ENCODE measurements around the gene IP6K1. TPM values are rescaled to one million over a fixed set of nuclear protein-coding genes. Genes with fewer than 3 reads are reported as not detected.

IP6K1 gene
- total and polyA plus RNA-seq, 2 experiments from 2014 or later = 10.7 to 35.5 TPM

- H3K27me3 ChIP-seq (ENCODE audit: insufficient read depth) = peaks cover 8% of the 10 kb centered on the region
- H3K9me2 ChIP-seq (ENCODE audit: insufficient read depth) = no peaks in the 10 kb centered on the region
- H2AFZ ChIP-seq = no peak overlapping the region
- Mint-ChIP-seq H3K27ac (no peak overlapping the region; the same call in 1 of the 2 replicates), H3K9me3 (no peaks in the 10 kb centered on the region), H3K36me3 (ENCODE audit: low read depth) (no peaks in the 10 kb centered on the region), H3K27me3 (ENCODE audit: insufficient read depth, low read depth, poor library complexity) (peaks cover 24% of the 10 kb centered on the region), H3K4me1 (peaks cover 40% of the 10 kb centered on the region), H3K4me3 (no peak overlapping the region; the same call in 2 of the 3 replicates)
- H3F3A ChIP-seq (replicated peaks; ENCODE audit: low read depth) = peaks cover 13% of the 10 kb centered on the region; the same call in 1 of the 2 replicates
- no peaks in the 10 kb centered on the region for H4K20me1 ChIP-seq (replicated peaks; ENCODE audit: insufficient read depth)
- TF ChIP-seq POLR2AphosphoS5 (IDR thresholded peaks at IDR 0.05; ENCODE audit: low read depth) (no peak), ZNF114 (CRISPR knock-in tag; IDR thresholded peaks at IDR 0.05) (no peak), ZNF331 (CRISPR knock-in tag; IDR thresholded peaks at IDR 0.05; ENCODE audit: low read depth) (no peak)
- peak overlapping the region; percentile 74; the same call in 1 of the 2 replicates for H3K27ac ChIP-seq (ENCODE audit: low read depth)
- DNase-seq (ENCODE audit: low spot score) (no peak), ATAC-seq (no peak)
- no peaks in the 10 kb centered on the region for H3K79me2 ChIP-seq (replicated peaks; ENCODE audit: insufficient read depth)
- peaks cover 34% of the 10 kb centered on the region for H3K4me1 ChIP-seq (ENCODE audit: insufficient read depth)
- no peaks in the 10 kb centered on the region for H3K36me3 ChIP-seq (ENCODE audit: insufficient read depth)
- H3K4me2 ChIP-seq = peak overlapping the region; percentile 74
- 0 out of 2 replicates have a peak overlapping the region, but pooled peaks have one; percentile 43 for H3K4me3 ChIP-seq
Observed at GRCh38 chr3:49806850-49807249, 20.5 kb upstream of the IP6K1 start.

GRCh38 chr3:49805897-49806701, 19.8 kb upstream of the IP6K1 start:
- Mint-ChIP-seq H3K27me3 (ENCODE audit: insufficient read depth, low read depth, poor library complexity) (peaks cover 27% of the 10 kb centered on the region), H3K36me3 (ENCODE audit: low read depth) (no peaks in the 10 kb centered on the region), H3K9me3 (no peaks in the 10 kb centered on the region), H3K4me1 (peaks cover 40% of the 10 kb centered on the region), H3K4me3 (no peak overlapping the region), H3K27ac (no peak overlapping the region; the same call in 1 of the 2 replicates)
- H3K4me1 ChIP-seq (ENCODE audit: insufficient read depth) = peaks cover 34% of the 10 kb centered on the region
- H3K27me3 ChIP-seq (ENCODE audit: insufficient read depth) = peaks cover 15% of the 10 kb centered on the region
- H3K36me3 ChIP-seq (ENCODE audit: insufficient read depth) = no peaks in the 10 kb centered on the region
- no peak overlapping the region for H2AFZ ChIP-seq
- peak overlapping the region; percentile 74 for H3K4me2 ChIP-seq
- H3K9me2 ChIP-seq (ENCODE audit: insufficient read depth) = no peaks in the 10 kb centered on the region
- peaks cover 15% of the 10 kb centered on the region; the same call in 1 of the 2 replicates for H3F3A ChIP-seq (replicated peaks; ENCODE audit: low read depth)
- H3K27ac ChIP-seq (ENCODE audit: low read depth) = peak overlapping the region; percentile 74
- peak overlapping the region; percentile 43; the same call in 1 of the 2 replicates for H3K4me3 ChIP-seq
- H4K20me1 ChIP-seq (replicated peaks; ENCODE audit: insufficient read depth) = no peaks in the 10 kb centered on the region
- ATAC-seq (peak; percentile 3), DNase-seq (ENCODE audit: low spot score) (peak; percentile 83)
- no peaks in the 10 kb centered on the region for H3K79me2 ChIP-seq (replicated peaks; ENCODE audit: insufficient read depth)
- TF ChIP-seq ETS1 (IDR thresholded peaks at IDR 0.05) = peak; percentile 54
- TF ChIP-seq POLR2AphosphoS5 (IDR thresholded peaks at IDR 0.05; ENCODE audit: low read depth) = 0 out of 2 replicates have a peak, but pooled peaks have one; percentile 27
- no peak for TF ChIP-seq STAT1 (IDR thresholded peaks at IDR 0.05; ENCODE audit: unreplicated experiment)
- TF ChIP-seq EZH2 (IDR thresholded peaks at IDR 0.05; ENCODE audit: low read depth, unreplicated experiment) = no peak
- TF ChIP-seq ZNF114 (CRISPR knock-in tag; IDR thresholded peaks at IDR 0.05) = no peak
- TF ChIP-seq EZH2phosphoT487 (IDR thresholded peaks at IDR 0.05; ENCODE audit: unreplicated experiment) = no peak

- H4K20me1 ChIP-seq (replicated peaks; ENCODE audit: insufficient read depth) = no peaks in the 10 kb centered on the region
- Mint-ChIP-seq H3K4me3 (peak overlapping the region; percentile 48), H3K9me3 (no peaks in the 10 kb centered on the region), H3K27me3 (ENCODE audit: insufficient read depth, low read depth, poor library complexity) (peaks cover 25% of the 10 kb centered on the region), H3K27ac (no peak overlapping the region), H3K4me1 (peaks cover 40% of the 10 kb centered on the region), H3K36me3 (ENCODE audit: low read depth) (no peaks in the 10 kb centered on the region)
- H3K27me3 ChIP-seq (ENCODE audit: insufficient read depth) = peaks cover 15% of the 10 kb centered on the region
- H3K27ac ChIP-seq (ENCODE audit: low read depth) = no peak overlapping the region
- H3K79me2 ChIP-seq (replicated peaks; ENCODE audit: insufficient read depth) = no peaks in the 10 kb centered on the region
- H3K36me3 ChIP-seq (ENCODE audit: insufficient read depth) = no peaks in the 10 kb centered on the region
- no peaks in the 10 kb centered on the region for H3K9me2 ChIP-seq (ENCODE audit: insufficient read depth)
- peaks cover 15% of the 10 kb centered on the region; the same call in 1 of the 2 replicates for H3F3A ChIP-seq (replicated peaks; ENCODE audit: low read depth)
- H3K4me3 ChIP-seq = peak overlapping the region; percentile 34; the same call in 1 of the 2 replicates
- H3K4me2 ChIP-seq = peak overlapping the region; percentile 74
- DNase-seq (ENCODE audit: low spot score) (no peak), ATAC-seq (no peak)
- TF ChIP-seq NANOG (IDR thresholded peaks at IDR 0.05; ENCODE audit: borderline replicate concordance) (no peak), CTCF (conservative IDR thresholded peaks at IDR 0.05; ENCODE audit: low read depth in 2 of 2) (no peak), ZNF114 (CRISPR knock-in tag; IDR thresholded peaks at IDR 0.05) (no peak)
- peaks cover 34% of the 10 kb centered on the region for H3K4me1 ChIP-seq (ENCODE audit: insufficient read depth)
- H2AFZ ChIP-seq = no peak overlapping the region
Observed at GRCh38 chr3:49805367-49805782, 19.0 kb upstream of the IP6K1 start.

All from GM23338 (cell line).